T47D (cell line): ENCODE measurements around the gene SLC38A4.
A peak's percentile ranks its signal among the peaks of the same experiment; 100 is the strongest.

Source experiments
- DNase-seq, 2 experiments: peaks; one replicate each; pipeline versions ENCODE4 v3.0.0 to v3.0.0-alpha.2; 2011 to 2012; ENCODE audit warnings: low read depth in 1 of 2, low spot score in 1 of 2
- JUND ChIP-seq: IDR thresholded peaks from 2 replicates; pipeline ENCODE4 v1.6.1; 2012; ENCODE audit warnings: low read depth
- in situ Hi-C: cut with HindIII; loops from 2 replicates; pipeline ENCODE4 v1.10.0; 2016; ENCODE audit warnings: low sequenced_read_pairs, low pct_unique_long_range_greater_than_20kb

Gene SLC38A4

GRCh38 chr12:46785382-46785781 is 40.4 kb downstream of the SLC38A4 start:
- no peak for DNase-seq
- TF ChIP-seq JUND = no peak
- in situ Hi-C loops = no loop called here

GRCh38 chr12:46783871-46784270 is 41.9 kb downstream of the SLC38A4 start:
- in situ Hi-C loops = no loop called here
- DNase-seq = no peak
- TF ChIP-seq JUND = no peak

- no peak for DNase-seq
- no peak for TF ChIP-seq JUND
- in situ Hi-C loops = no loop called here
Measured at GRCh38 chr12:46779879-46780278, 45.9 kb downstream of the SLC38A4 start.

GRCh38 chr12:46779063-46779462 is 46.7 kb downstream of the SLC38A4 start:
- in situ Hi-C loops = no loop called here

GRCh38 chr12:46778415-46778814 is 47.4 kb downstream of the SLC38A4 start:
- no peak for TF ChIP-seq JUND
- in situ Hi-C loops = no loop called here
- no peak for DNase-seq

More at GRCh38 chr12:46779063-46779462, 46.7 kb downstream of the SLC38A4 start:
- TF ChIP-seq JUND = no peak
- no peak for DNase-seq

- in situ Hi-C loops = no loop called here
- no peak for TF ChIP-seq JUND
- DNase-seq = no peak
Measured at GRCh38 chr12:46777587-46777986, 48.2 kb downstream of the SLC38A4 start.

- in situ Hi-C loops = no loop called here
- TF ChIP-seq JUND = no peak
- DNase-seq = no peak
Measured at GRCh38 chr12:46775796-46776195, 50.0 kb downstream of the SLC38A4 start.

GRCh38 chr12:46774322-46774633 is 51.5 kb downstream of the SLC38A4 start:
- no peak for TF ChIP-seq JUND
- in situ Hi-C loops = no loop called here
- no peak for DNase-seq

- in situ Hi-C loops = no loop called here
- no peak for TF ChIP-seq JUND
- no peak for DNase-seq
Measured at GRCh38 chr12:46773586-46774321, 52.0 kb downstream of the SLC38A4 start.

- in situ Hi-C loops = no loop called here
- TF ChIP-seq JUND = no peak
- no peak for DNase-seq
Measured at GRCh38 chr12:46771268-46771827, 54.4 kb downstream of the SLC38A4 start.

- in situ Hi-C loops = no loop called here
- DNase-seq = peak in 1 of 2 experiments; percentile 40
- TF ChIP-seq JUND = no peak
Measured at GRCh38 chr12:46770501-46771183, 55.2 kb downstream of the SLC38A4 start.

- in situ Hi-C loops = no loop called here
Measured at GRCh38 chr12:46764005-46764404, 61.8 kb downstream of the SLC38A4 start.

GRCh38 chr12:46763230-46763629 is 62.6 kb downstream of the SLC38A4 start:
- no peak for DNase-seq
- in situ Hi-C loops = no loop called here
- no peak for TF ChIP-seq JUND

More at GRCh38 chr12:46764005-46764404, 61.8 kb downstream of the SLC38A4 start:
- DNase-seq = no peak
- no peak for TF ChIP-seq JUND
